Measurements from ENCODE around the gene DAGLA. TPM values are rescaled to one million over a fixed set of nuclear protein-coding genes. Genes with fewer than 3 reads are reported as not detected.

Gene DAGLA
- total and polyA plus RNA-seq, 2 of the 13 experiments (the other 11 are each of a cell fraction or from before 2014, with no cell fraction given), result 2.6 to 3.9 TPM

- TF ChIP-seq ZNF17 (CRISPR knock-in tag; IDR thresholded peaks at IDR 0.05) (no peak), SP140L (CRISPR knock-in tag; IDR thresholded peaks at IDR 0.05; ENCODE audit: borderline replicate concordance) (no peak), PCBP1 (IDR thresholded peaks at IDR 0.05; ENCODE audit: borderline replicate concordance, low read depth, low read length) (no peak), ETV5 (CRISPR knock-in tag; IDR thresholded peaks at IDR 0.05; ENCODE audit: borderline replicate concordance) (peak; percentile 37; the same call in 1 of the 2 replicates), ZNF564 (CRISPR knock-in tag; IDR thresholded peaks at IDR 0.05) (no peak), E2F5 (CRISPR knock-in tag; conservative IDR thresholded peaks at IDR 0.05) (no peak), HOXD1 (CRISPR knock-in tag; IDR thresholded peaks at IDR 0.05) (no peak), CAMTA2 (CRISPR knock-in tag; IDR thresholded peaks at IDR 0.05; ENCODE audit: borderline replicate concordance) (no peak), ZNF782 (CRISPR knock-in tag; IDR thresholded peaks at IDR 0.05; ENCODE audit: borderline replicate concordance) (no peak), POLR2G (IDR thresholded peaks at IDR 0.05; ENCODE audit: low read depth, low read length) (0 out of 2 replicates have a peak, but pooled peaks have one; percentile 24), ZNF713 (CRISPR knock-in tag; IDR thresholded peaks at IDR 0.05) (no peak), SP4 (CRISPR knock-in tag; IDR thresholded peaks at IDR 0.05) (no peak), HIVEP1 (CRISPR knock-in tag; IDR thresholded peaks at IDR 0.05) (no peak), HNF4G (IDR thresholded peaks at IDR 0.05; ENCODE audit: borderline replicate concordance, low read depth, low read length) (no peak), HNF4G (CRISPR knock-in tag; IDR thresholded peaks at IDR 0.05; ENCODE audit: borderline replicate concordance, low read depth) (no peak), SMYD3 (CRISPR knock-in tag; IDR thresholded peaks at IDR 0.05) (no peak), ZNF383 (CRISPR knock-in tag; IDR thresholded peaks at IDR 0.05; ENCODE audit: borderline replicate concordance) (no peak), KDM4B (CRISPR knock-in tag; IDR thresholded peaks at IDR 0.05) (no peak), KLF11 (CRISPR knock-in tag; IDR thresholded peaks at IDR 0.05) (no peak), ZNF589 (CRISPR knock-in tag; conservative IDR thresholded peaks at IDR 0.05) (no peak), KDM2A (CRISPR knock-in tag; IDR thresholded peaks at IDR 0.05; ENCODE audit: borderline replicate concordance, low read depth) (peak; percentile 88; the same call in 1 of the 2 replicates), ZNF34 (CRISPR knock-in tag; IDR thresholded peaks at IDR 0.05; ENCODE audit: borderline replicate concordance) (no peak), ZNF530 (CRISPR knock-in tag; IDR thresholded peaks at IDR 0.05; ENCODE audit: low read depth) (no peak), ZNF20 (CRISPR knock-in tag; IDR thresholded peaks at IDR 0.05) (no peak), ZNF883 (CRISPR knock-in tag; IDR thresholded peaks at IDR 0.05; ENCODE audit: not compliant biosample characterization) (no peak)
- TF ChIP-seq, protein P1, sequence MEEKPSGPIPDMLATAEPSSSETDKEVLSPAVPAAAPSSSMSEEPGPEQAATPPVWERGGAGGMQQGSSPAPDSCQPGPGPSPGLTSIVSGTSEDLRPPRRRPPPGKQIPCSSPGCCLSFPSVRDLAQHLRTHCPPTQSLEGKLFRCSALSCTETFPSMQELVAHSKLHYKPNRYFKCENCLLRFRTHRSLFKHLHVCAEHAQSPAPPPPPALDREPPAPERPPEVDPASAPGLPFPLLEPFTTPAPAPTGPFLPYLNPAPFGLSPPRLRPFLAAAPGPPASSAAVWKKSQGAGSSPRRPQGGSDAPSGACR (CRISPR knock-in tag; IDR thresholded peaks at IDR 0.05), result no peak
Observed at GRCh38 chr11:61679893-61680621, at the start of gene DAGLA (continued).
